Activated T-cell treated with anti-CD3 and anti-CD28 coated beads, Interleukin-2, amount 50 U/mL, for 72 hours (primary cell): ENCODE data around the gene WDR59. TPM values are rescaled to one million over a fixed set of nuclear protein-coding genes. Genes with fewer than 3 reads are reported as not detected.

Source experiments
- ATAC-seq, 2 donors: fragments of 150-1000 bp; cut with Tn5 transposase; replicated peaks in 1 of 2; 2 replicates each; pipeline ENCODE4 v1.10.0; 2021; ENCODE audit warnings: moderate library complexity in 2 of 2, mild to moderate bottlenecking in 1 of 2
- DNase-seq, 2 donors: peaks; one replicate each; pipeline ENCODE4 v3.0.0; 2021 to 2022; ENCODE audit warnings: mixed read lengths in 1 of 2
- H3K27ac Mint-ChIP-seq: one replicate; pipeline ENCODE4 v1.8.0; 2022; ENCODE audit warnings: mild to moderate bottlenecking, moderate library complexity, mixed read lengths
- H3K27me3 Mint-ChIP-seq: one replicate; pipeline ENCODE4 v1.8.0; 2022; ENCODE audit warnings: low read depth, mixed read lengths
- H3K36me3 Mint-ChIP-seq, 2 donors: one replicate each; pipeline ENCODE4 v1.8.0; 2022; ENCODE audit warnings: mixed read lengths in 2 of 2, mild to moderate bottlenecking in 1 of 2; ENCODE audit not compliant: insufficient read depth in 2 of 2
- H3K4me1 Mint-ChIP-seq: one replicate; pipeline ENCODE4 v1.8.0; 2022; ENCODE audit warnings: low read depth, mixed read lengths
- H3K4me3 Mint-ChIP-seq, 2 donors: one replicate each; pipeline ENCODE4 v1.8.0; 2022; ENCODE audit warnings: mild to moderate bottlenecking in 2 of 2, mixed read lengths in 2 of 2, moderate library complexity in 2 of 2
- H3K9me3 Mint-ChIP-seq, 2 donors: one replicate each; pipeline ENCODE4 v1.8.0; 2022; ENCODE audit warnings: mixed read lengths in 2 of 2
- total RNA-seq, 2 donors: library from RNA; stranded (reverse); gene quantifications; one replicate each; pipeline ENCODE4 v1.2.3, GENCODE V29; 2022

WDR59 gene
- total RNA-seq, 2 donors from 2014 or later: 100 to 104 TPM

DNA sequence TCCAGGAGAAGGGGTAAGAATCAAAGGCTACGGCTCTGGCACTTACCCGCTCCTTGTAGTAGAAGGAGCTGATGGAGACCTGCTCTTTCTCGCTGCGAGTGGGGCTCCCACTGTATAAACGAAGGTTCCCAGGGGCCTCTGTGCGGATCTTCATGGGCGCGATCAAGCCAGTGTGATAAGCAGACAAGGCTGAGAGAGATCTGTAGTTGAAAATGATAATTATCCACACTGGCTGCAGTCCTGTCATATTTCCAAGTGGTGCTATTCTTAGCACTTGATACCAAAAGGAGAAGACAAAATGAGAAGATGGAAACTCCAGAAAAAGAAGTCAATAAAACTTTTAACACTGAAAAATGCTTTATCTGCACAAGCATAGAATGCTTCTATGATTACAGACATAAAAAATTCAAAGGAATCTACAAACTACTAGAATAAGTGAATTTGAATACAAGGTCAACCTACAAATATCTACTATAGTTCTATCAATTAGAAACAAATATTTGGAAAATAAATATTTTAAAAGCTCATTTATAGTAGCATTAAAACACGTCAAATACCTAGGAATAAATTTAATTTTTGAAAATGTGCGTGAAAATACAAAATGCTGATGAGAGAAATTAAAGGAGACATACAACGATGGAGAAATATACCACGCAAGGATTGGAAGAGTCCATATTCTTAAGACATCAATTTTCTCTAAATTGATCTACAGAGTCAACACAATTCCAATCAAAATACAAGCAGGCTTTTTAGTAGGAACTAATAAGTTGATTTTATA is 80.8 kb downstream of the WDR59 start:
- Mint-ChIP-seq H3K9me3 (no peaks in the 10 kb centered on the region), H3K4me3 (no peak overlapping the region), H3K27ac (no peak overlapping the region), H3K36me3 (peaks cover 15 to 19% of the 10 kb centered on the region in 2 donors), H3K27me3 (no peaks in the 10 kb centered on the region), H3K4me1 (no peaks in the 10 kb centered on the region)
- DNase-seq (no peak), ATAC-seq (no peak)

GRCh38 chr16:74903120-74903519 is 81.8 kb downstream of the WDR59 start:
- peaks cover 15 to 19% of the 10 kb centered on the region in 2 donors for H3K36me3 Mint-ChIP-seq
- no peaks in the 10 kb centered on the region for H3K9me3 Mint-ChIP-seq
- ATAC-seq: no peak

GRCh38 chr16:74902161-74902560 is 82.8 kb downstream of the WDR59 start:
- no peak for ATAC-seq
- no peaks in the 10 kb centered on the region for H3K27me3 Mint-ChIP-seq

More at GRCh38 chr16:74903120-74903519, 81.8 kb downstream of the WDR59 start:
- no peaks in the 10 kb centered on the region for H3K27me3 Mint-ChIP-seq
- no peaks in the 10 kb centered on the region for H3K4me1 Mint-ChIP-seq
- no peak overlapping the region for H3K27ac Mint-ChIP-seq
- no peak overlapping the region for H3K4me3 Mint-ChIP-seq
- DNase-seq: no peak

GRCh38 chr16:74901606-74902005 is 83.3 kb downstream of the WDR59 start:
- no peak overlapping the region for H3K27ac Mint-ChIP-seq
- ATAC-seq (no peak), DNase-seq (no peak)
- no peak overlapping the region for H3K4me3 Mint-ChIP-seq
- H3K9me3 Mint-ChIP-seq: no peaks in the 10 kb centered on the region
- no peaks in the 10 kb centered on the region for H3K27me3 Mint-ChIP-seq
- no peaks in the 10 kb centered on the region for H3K4me1 Mint-ChIP-seq
- peaks cover 10 to 17% of the 10 kb centered on the region in 2 donors for H3K36me3 Mint-ChIP-seq

More at GRCh38 chr16:74902161-74902560, 82.8 kb downstream of the WDR59 start:
- no peak for DNase-seq
- Mint-ChIP-seq H3K36me3 (peaks cover 10 to 17% of the 10 kb centered on the region in 2 donors), H3K27ac (no peak overlapping the region), H3K4me1 (no peaks in the 10 kb centered on the region), H3K4me3 (no peak overlapping the region), H3K9me3 (no peaks in the 10 kb centered on the region)

GRCh38 chr16:74899816-74900215 is 85.1 kb downstream of the WDR59 start:
- Mint-ChIP-seq H3K27me3 (no peaks in the 10 kb centered on the region), H3K36me3 (peaks cover 8 to 15% of the 10 kb centered on the region in 2 donors), H3K4me1 (no peaks in the 10 kb centered on the region), H3K9me3 (no peaks in the 10 kb centered on the region), H3K27ac (peak overlapping the region; percentile 26), H3K4me3 (no peak overlapping the region)
- no peak for DNase-seq
- no peak for ATAC-seq

DNA sequence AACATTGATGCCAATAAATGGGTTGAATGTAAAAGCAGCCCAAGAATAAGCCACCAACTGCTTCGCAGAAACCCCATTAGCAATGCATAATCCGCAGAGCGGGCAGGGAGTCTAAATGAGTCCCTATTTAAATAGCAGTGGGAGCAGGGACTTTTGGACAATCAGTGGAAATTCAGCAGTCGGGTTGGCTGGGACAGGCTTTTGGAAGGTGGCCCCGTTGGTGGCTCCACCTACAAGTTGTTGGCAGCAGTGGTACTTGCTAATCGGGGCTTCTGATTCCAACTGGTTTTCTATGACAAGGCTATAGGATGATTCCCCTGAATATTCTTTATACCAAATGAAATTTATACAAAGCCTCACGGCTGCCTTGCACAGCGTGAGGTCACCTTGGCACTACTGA is 86.3 kb downstream of the WDR59 start:
- no peaks in the 10 kb centered on the region for H3K4me1 Mint-ChIP-seq
- no peak overlapping the region for H3K4me3 Mint-ChIP-seq
- no peaks in the 10 kb centered on the region for H3K9me3 Mint-ChIP-seq
- no peaks in the 10 kb centered on the region for H3K27me3 Mint-ChIP-seq
- H3K27ac Mint-ChIP-seq: no peak overlapping the region
- ATAC-seq (no peak), DNase-seq (no peak)
- H3K36me3 Mint-ChIP-seq: peaks cover 8 to 15% of the 10 kb centered on the region in 2 donors

DNA sequence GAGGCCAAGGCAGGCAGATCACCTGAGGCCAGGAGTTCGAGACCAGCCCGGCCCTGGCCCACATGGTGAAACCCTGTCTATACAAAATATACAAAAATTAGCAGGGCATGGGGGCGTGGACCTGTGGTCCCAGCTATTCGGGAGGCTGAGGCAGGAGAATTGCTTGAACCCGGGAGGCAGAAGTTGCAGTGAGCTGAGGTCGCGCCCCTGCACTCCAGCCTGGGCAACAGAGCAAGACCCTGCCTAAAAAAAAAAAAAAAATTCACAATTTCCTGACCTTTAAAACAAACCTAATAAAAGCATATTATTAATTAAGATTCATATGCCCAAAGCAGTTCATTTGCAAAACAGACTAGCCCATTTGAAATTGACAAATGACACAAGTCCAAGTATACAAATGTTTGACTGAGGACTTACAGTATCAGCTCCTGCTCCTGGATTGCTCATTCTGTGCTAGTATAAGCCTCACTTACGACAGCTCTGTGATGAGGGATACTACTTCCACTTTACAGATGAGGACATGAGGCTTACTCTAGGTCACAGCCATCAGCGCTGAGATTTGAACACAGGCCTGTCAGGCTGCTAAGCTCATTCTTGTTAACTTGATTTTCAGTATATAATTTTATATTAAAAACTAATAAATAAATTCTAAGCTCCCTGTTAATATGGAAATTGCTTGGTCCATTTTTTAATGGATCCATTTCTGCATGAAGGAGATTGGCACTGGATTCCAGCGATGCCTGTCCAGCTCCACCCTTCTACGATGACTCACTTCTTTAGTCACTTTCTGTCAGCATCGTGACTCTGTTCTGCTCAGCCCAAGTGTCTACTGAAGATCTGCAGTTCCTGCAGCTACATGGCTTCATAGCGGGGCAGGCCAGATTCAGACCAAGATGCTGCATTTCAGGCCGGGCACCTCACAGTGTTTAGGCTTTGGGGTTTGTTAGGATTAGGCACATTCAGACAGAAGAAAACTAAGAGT is 88.2 kb downstream of the WDR59 start:
- H3K4me3 Mint-ChIP-seq: no peak overlapping the region
- H3K27me3 Mint-ChIP-seq: no peaks in the 10 kb centered on the region
- no peak overlapping the region for H3K27ac Mint-ChIP-seq
- no peak for DNase-seq
- no peak for ATAC-seq
- H3K9me3 Mint-ChIP-seq: no peaks in the 10 kb centered on the region
- H3K4me1 Mint-ChIP-seq: no peaks in the 10 kb centered on the region
- H3K36me3 Mint-ChIP-seq: peaks cover 8 to 12% of the 10 kb centered on the region in 2 donors

GRCh38 chr16:74893541-74893940 is 91.4 kb downstream of the WDR59 start:
- Mint-ChIP-seq H3K9me3 (no peaks in the 10 kb centered on the region), H3K27ac (no peak overlapping the region), H3K4me3 (no peak overlapping the region), H3K27me3 (no peaks in the 10 kb centered on the region), H3K4me1 (no peaks in the 10 kb centered on the region), H3K36me3 (peaks cover 7 to 15% of the 10 kb centered on the region in 2 donors)
- DNase-seq: no peak
- ATAC-seq: no peak

DNA sequence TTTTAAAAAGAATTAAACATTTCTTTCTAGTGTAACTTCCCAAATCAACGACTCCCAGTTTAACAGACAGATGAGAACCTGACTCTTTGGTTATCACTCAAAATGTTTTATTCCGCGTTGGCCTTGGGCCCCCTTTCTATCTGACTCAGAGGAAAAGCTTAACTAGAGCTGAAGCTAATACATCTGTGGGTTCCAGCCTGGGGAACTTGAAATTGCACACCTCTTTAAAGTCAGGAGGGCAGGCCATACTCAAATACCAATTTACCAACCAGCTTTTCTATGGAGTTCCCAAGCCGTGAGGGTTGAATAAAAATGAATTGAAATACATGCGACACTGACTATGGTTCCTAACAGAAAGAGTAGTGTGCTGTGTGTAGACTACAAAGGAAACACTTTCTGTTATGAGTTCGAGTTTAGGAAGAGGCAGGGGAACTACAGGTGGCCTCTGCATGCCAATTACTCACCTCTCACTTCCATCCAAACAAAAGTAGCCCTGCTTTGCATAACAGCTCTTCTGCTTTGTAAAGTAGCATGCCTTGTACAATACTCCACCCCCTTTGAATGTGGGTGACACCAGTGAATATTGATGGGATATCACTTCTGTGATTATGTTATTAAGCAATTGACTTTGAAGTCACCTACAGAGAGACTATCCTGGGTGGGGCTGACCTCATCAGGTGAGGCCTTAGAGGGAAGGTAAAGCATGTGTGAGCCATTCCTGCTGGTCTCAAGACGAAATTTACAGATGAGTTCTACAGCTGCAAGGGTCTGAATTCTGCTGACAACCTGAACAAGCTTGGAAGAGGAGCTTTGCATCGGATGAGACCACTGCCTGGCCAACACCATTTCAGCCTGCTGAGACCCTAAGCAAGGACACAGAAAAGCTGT is 92.1 kb downstream of the WDR59 start:
- no peaks in the 10 kb centered on the region for H3K4me1 Mint-ChIP-seq
- no peaks in the 10 kb centered on the region for H3K27me3 Mint-ChIP-seq
- ATAC-seq (peak in 1 of 2 donors; percentile 59), DNase-seq (no peak)
- H3K4me3 Mint-ChIP-seq: no peak overlapping the region
- no peak overlapping the region for H3K27ac Mint-ChIP-seq
- H3K36me3 Mint-ChIP-seq: peaks cover 7 to 15% of the 10 kb centered on the region in 2 donors
- H3K9me3 Mint-ChIP-seq: no peaks in the 10 kb centered on the region

DNA sequence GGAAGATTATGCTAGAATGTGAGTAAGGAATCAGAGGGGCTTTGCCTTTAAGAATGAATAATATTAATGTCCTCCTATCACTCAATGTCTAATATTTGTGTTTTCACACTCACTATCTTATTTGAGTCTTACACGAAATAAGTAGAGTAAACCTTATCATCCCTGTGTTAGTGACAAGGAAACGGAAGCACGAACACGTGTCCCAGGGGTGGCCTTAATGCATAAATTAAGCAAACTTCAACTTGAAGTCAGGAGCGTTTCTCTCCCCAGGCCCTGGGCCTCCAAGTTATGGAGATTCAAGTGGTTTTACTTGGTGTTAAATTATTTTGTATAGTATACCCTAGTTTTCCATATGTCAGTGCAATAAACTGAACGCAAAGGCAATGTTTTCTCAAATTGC is 96.0 kb downstream of the WDR59 start:
- H3K9me3 Mint-ChIP-seq: no peaks in the 10 kb centered on the region
- H3K4me3 Mint-ChIP-seq: no peak overlapping the region
- no peak for DNase-seq
- no peak for ATAC-seq
- peaks cover 9 to 25% of the 10 kb centered on the region in 2 donors for H3K36me3 Mint-ChIP-seq
- no peaks in the 10 kb centered on the region for H3K4me1 Mint-ChIP-seq
- peak overlapping the region; percentile 25 for H3K27ac Mint-ChIP-seq
- H3K27me3 Mint-ChIP-seq: no peaks in the 10 kb centered on the region

DNA sequence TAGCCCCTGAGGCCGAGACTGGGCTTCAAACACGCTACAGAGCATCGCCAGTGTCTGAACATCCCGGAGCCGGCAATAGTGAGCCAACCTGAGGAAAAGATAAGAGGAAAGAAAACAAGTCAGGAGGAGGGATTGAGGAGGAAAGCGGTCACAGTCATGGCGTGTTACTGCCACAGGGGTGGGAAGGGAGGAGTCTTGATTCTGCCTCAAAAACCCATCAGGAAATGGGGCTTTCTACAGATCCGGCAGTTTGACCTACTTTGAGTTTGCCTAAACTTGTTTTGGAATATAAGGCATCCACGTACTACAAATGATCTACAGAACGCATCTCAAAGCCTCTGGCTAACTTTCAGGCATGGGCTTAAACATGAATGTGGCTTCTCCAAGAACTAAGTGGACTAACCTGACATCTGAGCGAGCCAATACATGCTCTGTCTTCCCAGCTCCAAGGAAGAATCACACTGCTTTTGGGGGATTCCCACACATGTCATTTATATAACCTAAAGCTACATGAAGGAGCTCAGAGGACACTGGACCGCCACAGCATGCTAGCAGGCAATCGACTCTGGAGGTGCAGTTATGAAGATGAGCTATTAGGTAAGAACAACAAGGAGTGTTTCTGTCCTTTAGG is 96.6 kb downstream of the WDR59 start:
- H3K4me3 Mint-ChIP-seq: no peak overlapping the region
- no peak for DNase-seq
- peak overlapping the region; percentile 78 for H3K27ac Mint-ChIP-seq
- no peaks in the 10 kb centered on the region for H3K4me1 Mint-ChIP-seq
- no peak for ATAC-seq
- H3K36me3 Mint-ChIP-seq: peaks cover 9 to 26% of the 10 kb centered on the region in 2 donors
- H3K27me3 Mint-ChIP-seq: no peaks in the 10 kb centered on the region
- no peaks in the 10 kb centered on the region for H3K9me3 Mint-ChIP-seq

- H3K36me3 Mint-ChIP-seq: peaks cover 4 to 32% of the 10 kb centered on the region in 2 donors
- H3K27ac Mint-ChIP-seq: peak overlapping the region; percentile 88
- no peak for ATAC-seq
Observed at GRCh38 chr16:74887084-74887483, 97.8 kb downstream of the WDR59 start.

More at GRCh38 chr16:74887084-74887483, 97.8 kb downstream of the WDR59 start:
- Mint-ChIP-seq H3K9me3 (no peaks in the 10 kb centered on the region), H3K27me3 (no peaks in the 10 kb centered on the region), H3K4me3 (no peak overlapping the region), H3K4me1 (no peaks in the 10 kb centered on the region)
- DNase-seq: no peak
